Amniotic stem cell (primary cell): ENCODE measurements around the gene GPR83.
"Not testable (repeated sequence)": the region's sequence is repeated elsewhere in the genome, so short reads cannot be mapped to it uniquely, and the experiment has no call there.

Source experiments
- DNase-seq: peaks from one replicate; lab custom pipeline; 2025; lab: John Stamatoyannopoulos, UW

GPR83 gene

DNA sequence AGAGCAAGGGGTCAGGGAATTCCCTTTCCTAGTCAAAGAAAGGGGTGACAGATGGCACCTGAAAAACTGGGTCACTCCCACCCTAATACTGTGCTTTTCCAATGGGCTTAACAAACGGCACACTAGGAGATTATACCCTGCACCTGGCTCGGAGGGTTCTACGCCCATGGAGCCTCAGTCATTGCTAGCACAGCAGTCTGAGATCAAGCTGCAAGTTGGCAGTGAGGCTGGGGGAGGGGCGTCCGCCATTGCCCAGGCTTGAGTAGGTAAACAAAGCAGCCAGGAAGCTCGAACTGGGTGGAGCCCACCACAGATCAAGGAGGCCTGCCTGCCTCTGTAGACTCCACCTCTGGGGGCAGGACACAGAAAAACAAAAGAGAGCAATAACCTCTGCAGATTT lies 30.6 kb downstream of the GPR83 start:
- DNase-seq = not testable (repeated sequence)

- DNase-seq = not testable (repeated sequence)
Measured at GRCh38 chr11:94350850-94351563, 50.2 kb downstream of the GPR83 start.

DNA sequence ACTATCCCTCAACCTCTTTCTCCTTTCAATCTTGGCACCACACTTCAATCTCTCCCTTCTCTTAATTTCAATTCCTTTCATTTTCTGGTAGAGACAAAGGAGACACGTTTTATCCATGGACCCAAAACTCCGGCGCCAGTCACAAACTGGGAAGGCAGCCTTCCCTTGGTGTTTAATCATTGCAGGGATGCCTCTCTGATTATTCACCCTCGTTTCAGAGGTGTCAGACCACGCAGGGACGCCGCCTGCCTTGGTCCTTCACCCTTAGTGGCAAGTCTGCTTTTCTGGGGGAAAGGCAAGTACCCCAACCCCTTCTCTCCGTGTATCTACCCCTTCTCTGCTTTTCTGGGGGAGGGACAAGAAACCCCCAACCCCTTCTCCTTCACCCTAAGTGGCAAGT lies 54.9 kb downstream of the GPR83 start:
- not testable (repeated sequence) for DNase-seq

DNA sequence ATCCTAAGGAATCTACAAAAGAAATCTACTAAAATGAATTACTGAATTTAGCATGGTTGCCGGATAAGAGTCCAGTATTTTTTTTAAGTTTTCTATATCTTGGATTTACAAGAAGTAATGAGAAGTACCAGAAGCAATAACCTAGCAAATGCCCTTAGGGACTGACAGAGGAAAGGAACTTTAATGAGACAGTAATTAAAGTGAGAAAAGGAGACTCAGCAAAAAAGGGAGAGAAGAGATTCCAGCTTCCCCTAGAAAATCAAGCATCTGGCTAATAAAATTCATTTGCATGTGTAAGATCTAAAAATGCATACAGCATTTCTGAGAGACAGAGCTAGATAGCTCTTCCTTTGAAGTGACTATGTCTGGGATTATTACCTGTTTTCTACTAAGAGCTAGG lies 57.7 kb downstream of the GPR83 start:
- DNase-seq = no peak

GRCh38 chr11:94342250-94342649 lies 59.0 kb downstream of the GPR83 start:
- DNase-seq = no peak

DNA sequence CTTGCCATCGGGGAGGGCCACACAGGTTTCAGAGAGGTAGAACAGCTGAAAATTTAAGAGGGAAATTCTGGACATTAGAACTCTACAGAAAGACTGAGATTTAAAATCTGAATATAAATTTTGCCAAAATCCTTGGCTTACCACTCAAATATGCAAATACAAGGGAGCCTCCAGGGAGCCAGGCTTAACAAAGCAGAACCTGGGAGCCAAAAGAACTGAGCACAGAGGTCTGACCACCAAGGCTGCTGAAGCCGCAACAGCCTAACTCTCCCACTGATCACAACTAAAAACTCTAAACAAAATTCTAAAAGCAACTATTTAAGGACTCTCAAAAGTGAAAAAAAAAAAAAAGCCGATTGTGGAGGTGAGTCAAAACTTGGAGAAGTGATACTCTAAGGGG lies 62.6 kb downstream of the GPR83 start:
- DNase-seq = no peak

DNA sequence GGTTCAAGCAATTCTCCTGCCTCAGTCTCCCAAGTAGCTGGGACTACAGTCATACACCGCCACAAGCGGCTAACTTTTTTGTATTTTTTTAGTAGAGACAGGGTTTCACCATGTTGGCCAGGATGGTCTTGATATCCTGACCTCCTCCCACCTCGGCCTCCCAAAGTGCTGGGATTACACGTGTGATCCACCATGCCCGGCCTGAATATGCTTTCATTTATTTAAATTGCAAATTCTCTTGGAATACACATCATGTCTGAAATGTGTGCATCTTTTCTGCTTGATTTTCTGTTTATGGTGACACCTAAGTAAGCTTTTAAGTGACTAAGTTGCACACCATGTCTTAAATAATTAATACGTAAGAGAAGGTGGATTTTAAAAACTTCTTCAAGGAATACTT lies 65.2 kb downstream of the GPR83 start:
- no peak for DNase-seq

GRCh38 chr11:94332814-94333213 lies 68.4 kb downstream of the GPR83 start:
- DNase-seq = no peak

- DNase-seq = peak; percentile 1
Measured at GRCh38 chr11:94330789-94331188, 70.4 kb downstream of the GPR83 start.

DNA sequence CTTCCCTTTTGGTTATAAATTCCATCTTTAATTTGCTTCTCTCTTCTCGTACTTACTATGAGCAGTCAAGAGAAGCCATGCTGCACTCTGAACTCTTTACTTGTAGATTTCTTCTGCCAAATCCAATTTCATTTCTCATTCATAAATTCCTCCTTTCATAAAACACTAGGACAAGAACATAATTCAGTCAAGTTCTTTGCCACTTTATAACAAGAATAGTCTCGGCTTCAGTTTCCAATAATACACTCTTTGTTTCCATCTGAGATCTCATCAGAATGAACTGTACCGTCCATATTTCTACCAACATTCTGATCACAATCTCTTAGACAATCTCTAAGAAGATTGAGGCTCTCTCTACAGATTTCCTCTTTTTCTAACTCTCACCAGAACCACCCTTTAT lies 71.7 kb downstream of the GPR83 start:
- no peak for DNase-seq

DNA sequence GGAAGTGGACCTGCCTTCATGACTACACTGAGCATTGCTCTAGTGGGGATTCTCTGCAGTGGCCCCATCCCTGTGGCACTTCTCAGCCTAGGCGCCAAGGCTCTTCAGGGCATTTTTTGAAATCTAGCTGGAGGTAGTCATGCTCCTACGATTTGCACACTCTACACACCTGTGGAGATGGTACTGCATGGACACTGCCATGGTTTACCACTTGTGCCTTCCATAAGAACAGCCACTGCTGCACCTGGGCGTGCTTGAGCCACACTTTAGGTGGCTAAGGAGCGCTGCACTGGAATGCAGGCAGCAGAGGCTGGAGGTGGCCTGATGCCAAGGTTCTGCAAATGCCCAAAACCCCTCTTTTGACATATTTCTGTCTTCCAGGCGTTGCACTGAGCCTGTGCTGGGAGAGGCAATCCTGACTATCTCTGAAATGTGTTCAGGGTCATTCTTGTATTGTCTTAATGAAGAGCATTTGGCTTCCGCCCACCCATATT lies 72.6 kb downstream of the GPR83 start:
- DNase-seq = no peak
